GM21723 (cell line): ENCODE measurements around the gene IFNA6.
"Not testable (repeated sequence)": the region's sequence is repeated elsewhere in the genome, so short reads cannot be mapped to it uniquely, and the experiment has no call there.

ENCODE experiments used
- ATAC-seq: cut with Tn5 transposase; IDR thresholded peaks from one replicate; pipeline ENCODE4 v1.9.1; 2021; ENCODE audit warnings: mild to moderate bottlenecking, moderate library complexity; ENCODE audit not compliant: unreplicated experiment

Gene IFNA6

GRCh38 chr9:21350787-21351186, at the start of gene IFNA6:
TSS of gene IFNA6 (minus strand) at chr9:21350887. CDS start at chr9:21350887, 0 bp downstream.
- ATAC-seq = no peak

DNA sequence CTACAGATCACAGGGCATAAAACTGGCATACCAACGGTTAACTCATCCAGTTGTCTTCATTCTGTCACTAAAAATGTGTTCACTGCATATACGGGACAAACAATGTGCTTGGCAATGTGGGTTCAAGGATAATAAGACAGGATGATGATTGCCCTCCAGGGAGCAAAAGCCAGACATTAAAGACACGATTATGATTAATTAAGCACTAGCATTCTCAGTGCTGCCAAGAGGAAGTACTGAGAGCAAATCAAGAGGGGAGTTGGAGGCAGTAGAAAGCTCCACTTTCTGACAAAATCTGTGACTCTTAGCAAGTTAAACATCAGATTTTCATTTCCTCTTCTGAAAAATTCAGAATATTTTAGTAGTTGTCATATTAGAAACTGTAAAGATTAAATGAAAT, 49.3 kb upstream of the IFNA6 start:
- no peak for ATAC-seq

- ATAC-seq = no peak
Observed at GRCh38 chr9:21398955-21399489, 48.3 kb upstream of the IFNA6 start.

GRCh38 chr9:21395778-21396717, 45.4 kb upstream of the IFNA6 start:
- peak; percentile 82 for ATAC-seq

GRCh38 chr9:21392270-21392669, 41.6 kb upstream of the IFNA6 start:
- ATAC-seq = peak; percentile 70

- peak; percentile 26 for ATAC-seq
Observed at GRCh38 chr9:21385131-21385670, 34.5 kb upstream of the IFNA6 start, which contains the start of gene IFNA2. TSS of gene IFNA2 (minus strand) at chr9:21385398. CDS start at chr9:21385329, 69 bp downstream.

- ATAC-seq = no peak
Observed at GRCh38 chr9:21383627-21384026, 32.9 kb upstream of the IFNA6 start.

- ATAC-seq = peak; percentile 98
Observed at GRCh38 chr9:21381448-21382339, 31.0 kb upstream of the IFNA6 start.

- not testable (repeated sequence) for ATAC-seq
Observed at GRCh38 chr9:21371467-21371866, 20.8 kb upstream of the IFNA6 start.

DNA sequence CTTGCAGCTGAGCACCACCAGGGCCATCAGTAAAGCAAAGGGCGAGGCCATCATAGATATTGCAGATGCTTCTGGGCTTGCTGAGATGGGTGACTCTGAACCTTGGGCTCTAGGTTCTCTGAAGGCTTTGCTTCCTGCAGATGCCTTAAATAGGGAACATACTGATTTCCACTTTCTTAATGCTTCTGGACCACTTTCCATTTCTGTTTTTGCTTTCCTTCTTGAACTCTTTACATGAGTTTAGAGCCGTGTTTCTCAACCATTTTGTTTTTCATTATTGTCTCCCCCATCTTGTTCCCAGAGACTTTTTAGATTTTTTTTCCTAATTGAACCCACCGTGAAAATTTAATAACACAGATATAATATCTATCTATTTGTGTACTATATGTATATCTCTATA, 17.3 kb upstream of the IFNA6 start, which contains the start of gene IFNA13:
TSS of gene IFNA13 (minus strand) at position 101 of the 400 bp plus-strand sequence. CDS start at position 54, 47 bp downstream.
- ATAC-seq = no peak

GRCh38 chr9:21367169-21367568, 16.5 kb upstream of the IFNA6 start:
- peak; percentile 93 for ATAC-seq

- no peak for ATAC-seq
Observed at GRCh38 chr9:21362287-21362686, 11.6 kb upstream of the IFNA6 start.

- ATAC-seq = peak; percentile 90
Observed at GRCh38 chr9:21357479-21358460, 7.1 kb upstream of the IFNA6 start.

- no peak for ATAC-seq
Observed at GRCh38 chr9:21348430-21348970, 2.2 kb downstream of the IFNA6 start.

GRCh38 chr9:21340735-21341134, 10.0 kb downstream of the IFNA6 start:
- no peak for ATAC-seq

DNA sequence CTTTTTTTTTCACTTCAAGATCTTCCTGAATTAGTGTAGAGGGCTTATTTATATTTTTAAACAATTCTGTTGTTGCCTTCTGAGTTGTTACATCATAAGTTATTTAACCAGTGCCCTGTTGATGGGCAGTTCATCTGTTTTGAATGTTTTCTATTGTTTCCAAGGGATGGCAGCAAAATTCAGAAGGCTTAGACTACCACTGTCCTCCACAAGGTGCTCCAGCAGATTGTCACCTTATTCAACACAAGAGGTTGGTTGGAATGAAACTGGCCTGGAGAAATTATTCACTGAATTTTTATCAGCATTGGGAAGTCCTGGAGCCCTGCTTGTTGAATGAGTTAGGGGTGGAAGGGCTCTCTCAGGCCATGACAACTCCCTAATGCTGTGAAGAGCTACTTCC, 14.2 kb downstream of the IFNA6 start:
- ATAC-seq = no peak

DNA sequence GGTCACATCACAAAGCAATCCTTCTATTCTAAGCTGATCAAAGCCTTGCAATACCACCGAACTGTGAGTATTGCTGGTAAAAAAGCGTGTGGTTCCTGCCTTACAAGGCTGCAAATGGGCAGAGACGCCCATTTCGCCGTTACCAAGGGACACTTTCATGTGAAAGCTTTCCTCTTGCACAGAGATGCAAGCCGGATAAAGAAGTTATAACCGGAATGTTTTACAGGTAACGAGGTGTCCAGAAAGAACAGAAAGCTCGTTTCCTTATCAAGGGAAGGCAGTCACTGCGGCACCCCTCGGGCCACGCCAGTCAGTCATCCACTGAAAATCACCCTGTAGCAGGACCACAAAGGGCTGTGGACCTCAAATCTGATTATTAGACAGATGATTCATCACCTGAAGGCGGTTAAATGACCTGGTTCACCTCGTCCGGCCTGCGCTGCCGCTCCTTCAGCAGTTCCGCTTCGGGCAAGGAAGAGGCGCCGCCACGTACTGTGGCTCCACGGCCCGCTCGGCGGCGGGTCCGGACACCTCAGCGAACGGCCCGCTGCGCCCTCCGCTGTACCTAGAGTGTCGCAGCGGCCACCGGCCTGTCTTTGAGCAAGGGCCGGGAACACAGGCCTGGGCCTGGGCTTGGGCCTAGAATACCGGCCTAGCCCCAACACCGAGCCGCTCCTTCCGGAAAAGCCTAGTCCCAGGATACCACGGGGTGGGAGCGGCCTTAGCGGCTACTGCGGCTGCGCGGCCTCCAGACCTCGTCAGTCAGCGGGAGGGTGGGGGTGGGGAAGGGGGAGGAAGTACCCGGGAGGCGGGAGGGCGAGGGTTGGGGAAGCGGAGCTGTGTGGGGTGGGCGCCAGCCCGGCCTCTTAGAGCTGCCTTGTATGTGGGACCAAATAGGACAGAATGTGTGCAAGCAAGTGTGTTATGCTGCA, 15.7 kb downstream of the IFNA6 start, which contains the start of gene KLHL9:
TSS of gene KLHL9 (minus strand) at position 704 of the 932 bp plus-strand sequence. CDS start at position 159, 545 bp downstream.
- ATAC-seq = peak; percentile 91

DNA sequence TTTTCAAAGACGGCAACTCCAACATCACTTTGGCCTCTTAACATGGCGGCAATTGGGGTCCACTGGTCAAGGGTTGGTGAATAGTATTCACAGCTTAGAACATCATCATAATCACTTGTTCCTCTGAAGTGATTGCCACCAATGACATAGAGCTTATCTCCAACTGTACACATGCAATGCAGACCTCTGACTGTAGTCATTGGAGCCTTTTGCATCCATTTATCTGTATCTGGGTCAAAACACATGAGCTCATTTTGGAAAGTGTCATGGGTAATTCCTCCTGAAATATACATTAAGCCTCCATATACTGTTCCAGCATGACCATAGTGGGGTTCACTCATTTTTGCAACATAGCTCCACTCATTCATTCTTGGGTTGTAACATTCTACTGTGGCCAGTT, 17.5 kb downstream of the IFNA6 start:
- ATAC-seq = no peak
